GM19035 (cell line): ENCODE results near the gene PPDPF.
"Not testable (repeated sequence)": the region's sequence is repeated elsewhere in the genome, so short reads cannot be mapped to it uniquely, and the experiment has no call there.

ENCODE experiments used
- ATAC-seq: cut with Tn5 transposase; IDR thresholded peaks from one replicate; pipeline ENCODE4 v1.9.1; 2021; ENCODE audit not compliant: unreplicated experiment

PPDPF gene

GRCh38 chr20:63499338-63499969 lies 21.1 kb upstream of the PPDPF start:
- no peak for ATAC-seq

DNA sequence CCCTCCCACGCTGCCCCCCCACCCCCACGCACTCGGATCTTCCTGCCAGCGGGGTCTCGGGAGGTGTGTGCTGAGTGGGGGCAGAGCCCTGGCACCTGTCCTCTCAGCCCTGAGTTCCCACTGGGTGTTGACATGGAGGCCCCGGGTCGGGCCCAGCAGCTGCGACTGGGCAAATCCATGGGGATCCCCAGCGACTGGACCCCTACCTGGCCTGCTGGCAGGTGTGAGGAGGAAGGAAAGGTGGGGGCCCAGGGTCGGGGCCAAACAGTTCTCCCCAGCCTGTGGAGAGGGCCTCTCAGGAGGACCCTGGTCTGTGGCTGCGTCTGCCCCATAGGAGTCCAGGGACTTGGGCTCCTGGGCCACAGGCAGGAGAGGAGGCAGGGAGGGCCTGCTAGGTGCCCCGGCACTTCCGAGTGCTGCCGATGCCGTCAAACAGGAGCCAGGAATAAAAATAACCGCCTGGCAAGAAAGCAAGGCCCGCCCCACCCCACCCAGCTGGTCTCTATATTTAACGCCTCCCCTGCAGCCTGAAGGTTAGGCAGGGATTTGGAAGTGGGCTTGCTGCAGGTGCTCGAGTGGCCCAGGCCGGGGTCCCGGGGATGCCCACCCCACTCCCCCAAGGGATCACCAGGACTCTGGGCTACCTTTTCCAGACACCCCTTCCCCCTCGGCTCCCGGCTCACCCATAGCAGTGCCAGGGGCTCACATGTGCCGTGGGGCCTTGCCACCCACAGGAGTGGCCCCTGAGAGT lies 20.2 kb upstream of the PPDPF start:
- ATAC-seq, result no peak

GRCh38 chr20:63500902-63501817 lies 19.4 kb upstream of the PPDPF start:
- no peak for ATAC-seq

DNA sequence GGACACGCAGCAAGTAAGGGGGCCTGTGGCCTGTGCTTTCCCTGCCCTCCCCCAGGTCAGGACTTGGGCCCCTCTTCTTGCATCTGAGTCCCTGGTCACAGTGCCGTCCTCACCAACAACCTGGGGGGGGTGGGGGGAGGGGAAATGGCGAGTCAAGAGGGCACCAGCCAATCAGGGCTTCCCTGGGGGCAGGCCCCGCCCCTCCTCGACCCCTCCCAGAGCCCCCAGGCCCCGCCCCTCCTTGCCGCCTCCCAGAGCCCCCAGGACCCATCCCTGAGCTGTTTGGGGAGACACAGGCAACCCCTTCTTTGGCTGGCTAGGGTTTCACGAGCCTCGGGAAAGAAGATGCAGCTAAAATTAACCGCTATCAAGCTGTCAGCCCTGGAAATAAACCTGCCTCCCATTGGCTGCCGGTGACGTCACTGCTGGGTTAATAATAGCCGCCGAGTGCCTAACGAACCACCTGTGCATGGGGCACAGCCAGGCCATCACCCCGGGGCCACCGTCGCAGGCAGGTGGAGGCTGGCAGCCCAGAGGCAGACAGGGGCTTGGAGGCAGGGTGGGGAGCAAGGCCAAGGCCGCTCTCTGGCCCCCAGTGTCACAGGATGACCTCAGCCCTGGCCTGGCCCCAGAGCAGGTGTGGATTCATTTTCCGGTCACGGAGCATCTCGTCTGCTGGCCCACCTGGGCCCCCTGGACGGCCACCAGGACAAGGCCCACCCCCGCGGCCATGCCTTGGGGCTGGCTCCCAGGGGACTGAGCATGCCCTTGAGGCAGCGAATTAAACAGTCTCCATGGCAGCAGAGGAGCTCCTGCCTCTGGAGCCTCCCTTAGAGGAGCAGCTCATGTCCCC lies 18.5 kb upstream of the PPDPF start:
- no peak for ATAC-seq

GRCh38 chr20:63502671-63503172 lies 17.8 kb upstream of the PPDPF start:
- ATAC-seq, result no peak

GRCh38 chr20:63503524-63503923 lies 17.0 kb upstream of the PPDPF start:
- no peak for ATAC-seq

DNA sequence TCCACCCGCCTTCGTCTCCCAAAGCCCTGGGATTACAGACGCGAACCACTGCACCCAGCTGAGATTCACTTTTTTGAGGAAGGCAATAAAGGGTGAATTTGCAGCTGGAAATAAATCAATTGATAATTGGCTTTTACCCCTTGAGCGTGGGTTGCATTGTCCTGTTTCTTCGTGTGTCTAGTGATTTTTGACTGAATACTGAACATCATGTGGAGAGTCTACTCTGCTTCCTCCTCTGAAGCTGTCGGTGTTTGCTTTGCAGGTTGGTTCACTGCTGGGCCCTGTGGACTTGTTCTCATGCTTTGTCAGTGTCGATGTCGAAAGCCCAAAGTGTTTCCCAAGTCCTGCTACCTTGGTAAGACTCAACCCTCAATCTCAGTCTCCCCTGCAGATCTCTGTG lies 15.9 kb upstream of the PPDPF start:
- ATAC-seq, result no peak

- ATAC-seq, result no peak
Measured at GRCh38 chr20:63505281-63505680, 15.3 kb upstream of the PPDPF start.

- ATAC-seq, result no peak
Measured at GRCh38 chr20:63505723-63506122, 14.8 kb upstream of the PPDPF start.

DNA sequence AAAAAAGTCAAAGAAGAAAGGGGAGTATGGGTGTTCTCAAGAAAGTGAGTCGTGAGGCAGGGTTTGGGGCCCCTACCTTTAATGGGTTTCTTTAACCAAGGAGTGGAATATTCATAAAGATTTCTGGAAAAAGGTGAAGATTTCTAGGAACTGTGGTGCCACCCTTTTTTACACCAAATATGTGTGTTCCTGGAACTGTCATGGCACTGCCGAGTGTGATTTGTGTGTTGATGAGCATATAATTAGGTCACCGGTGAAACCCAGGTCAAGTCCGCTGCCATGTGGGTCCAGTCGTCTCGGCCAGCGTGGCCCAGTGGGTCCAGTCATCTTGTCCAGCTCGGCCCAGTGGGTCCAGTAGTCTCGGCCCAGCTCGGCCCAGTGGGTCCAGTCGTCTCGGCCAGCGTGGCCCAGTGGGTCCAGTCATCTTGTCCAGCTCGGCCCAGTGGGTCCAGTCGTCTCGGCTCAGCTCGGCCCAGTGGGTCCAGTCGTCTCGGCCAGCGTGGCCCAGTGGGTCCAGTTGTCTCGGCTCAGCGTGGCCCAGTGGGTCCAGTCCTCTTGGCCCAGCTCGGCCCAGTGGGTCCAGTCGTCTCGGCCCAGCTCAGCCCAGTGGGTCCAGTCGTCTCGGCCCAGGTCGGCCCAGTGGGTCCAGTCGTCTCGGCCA lies 13.4 kb upstream of the PPDPF start:
- ATAC-seq, result no peak

GRCh38 chr20:63508072-63508768 lies 12.3 kb upstream of the PPDPF start:
- no peak for ATAC-seq

GRCh38 chr20:63509088-63509564 lies 11.4 kb upstream of the PPDPF start:
- ATAC-seq, result no peak

GRCh38 chr20:63513207-63513606 lies 7.4 kb upstream of the PPDPF start:
- no peak for ATAC-seq

DNA sequence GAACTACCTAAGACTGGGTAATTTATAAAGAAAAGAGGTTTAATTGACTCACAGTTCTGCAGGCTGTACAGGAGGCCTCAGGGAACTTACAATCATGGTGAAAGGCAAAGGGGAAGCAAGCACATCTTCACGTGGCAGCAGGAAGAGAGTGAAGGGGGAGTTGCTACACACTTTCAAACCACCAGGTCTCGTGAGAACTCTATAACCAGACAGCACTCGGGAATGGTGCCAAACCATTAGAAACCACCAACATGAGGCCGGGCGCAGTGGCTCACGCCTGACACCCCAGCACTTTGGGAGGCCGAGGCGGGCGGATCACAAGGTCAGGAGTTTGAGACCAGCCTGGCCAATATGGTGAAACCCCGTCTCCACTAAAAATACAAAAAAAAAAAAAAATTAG lies 6.0 kb upstream of the PPDPF start:
- ATAC-seq, result not testable (repeated sequence)

DNA sequence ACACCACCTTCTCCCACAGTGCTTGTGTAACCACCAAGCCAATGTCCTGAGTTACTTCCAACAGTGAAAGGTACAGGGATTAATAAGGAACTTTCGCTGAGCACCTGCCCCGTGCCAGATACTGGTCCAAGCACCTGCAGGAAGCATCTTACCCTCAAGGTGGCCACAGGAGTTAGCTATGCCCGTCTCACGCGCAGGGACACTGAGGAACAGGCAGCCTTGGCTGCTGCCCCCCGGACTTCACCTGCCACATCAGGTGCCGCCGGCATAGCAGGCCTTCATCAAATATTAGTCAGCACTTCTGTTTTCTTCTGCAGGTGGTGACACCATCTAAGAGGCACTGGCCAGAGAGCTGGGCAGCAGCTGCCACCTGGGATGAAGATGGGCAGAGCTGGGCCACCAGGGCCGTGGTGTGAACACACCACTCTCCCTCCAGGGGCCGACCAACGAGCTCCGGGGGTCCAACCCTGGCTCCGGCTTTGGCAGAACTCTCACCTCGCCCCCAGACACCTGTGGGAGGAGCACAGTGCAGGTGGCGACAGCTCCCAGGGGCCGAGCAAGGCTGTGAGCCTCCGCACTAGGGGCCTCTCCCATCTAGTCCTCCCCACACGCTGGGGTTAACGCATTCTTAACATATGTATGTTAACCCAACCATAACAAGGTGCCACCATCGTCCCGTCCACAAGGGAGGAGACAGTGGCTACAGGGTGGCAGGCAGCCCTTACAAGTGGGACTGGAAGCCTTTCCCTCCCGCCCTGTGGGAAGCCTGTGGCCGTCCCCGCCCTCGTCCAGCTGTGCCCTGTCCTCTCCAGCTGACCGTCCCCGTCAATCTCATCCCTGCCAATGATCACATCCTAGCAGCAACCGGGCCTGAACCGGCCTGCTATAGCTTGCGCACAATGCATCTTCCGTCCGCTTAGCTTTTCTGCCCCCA lies 2.9 kb upstream of the PPDPF start:
- ATAC-seq, result no peak

- ATAC-seq, result no peak
Measured at GRCh38 chr20:63518351-63518861, 2.2 kb upstream of the PPDPF start.

- no peak for ATAC-seq
Measured at GRCh38 chr20:63518946-63519667, 1.5 kb upstream of the PPDPF start.
